Activated CD4-positive, alpha-beta memory T cell treated with anti-CD3 and anti-CD28 coated beads, Interleukin-2, amount 10 ng/mL, durations not matched to agents 7 days and 5 days (primary cell): Measurements from ENCODE around the gene RIMBP2. TPM values are rescaled to one million over a fixed set of nuclear protein-coding genes. Genes with fewer than 3 reads are reported as not detected.
"Not testable (repeated sequence)": the region's sequence is repeated elsewhere in the genome, so short reads cannot be mapped to it uniquely, and the experiment has no call there.

ENCODE experiments used
- CTCF ChIA-PET: fragments of 350-600 bp; sonication (Branson Sonifier 250); formaldehyde crosslinking; loops from one replicate; lab custom pipeline; 2021; ENCODE audit warnings: antibody characterized with exemption, inconsistent platforms; lab: Charles Lee
- POLR2A ChIA-PET: fragments of 350-600 bp; sonication (Branson Sonifier 250); formaldehyde crosslinking; loops from one replicate; lab custom pipeline; 2021; ENCODE audit warnings: antibody characterized with exemption; lab: Charles Lee
- DNase-seq: peaks from one replicate; pipeline ENCODE4 v3.0.0-alpha.2; 2020
- H3K27ac Mint-ChIP-seq: one replicate; pipeline ENCODE4 v1.8.0; 2021; ENCODE audit warnings: mild to moderate bottlenecking, mixed read lengths
- H3K27me3 Mint-ChIP-seq: one replicate; pipeline ENCODE4 v1.8.0; 2021; ENCODE audit warnings: mixed read lengths
- H3K36me3 Mint-ChIP-seq: one replicate; pipeline ENCODE4 v1.8.0; 2021; ENCODE audit warnings: low read depth, mixed read lengths
- H3K4me1 Mint-ChIP-seq: one replicate; pipeline ENCODE4 v1.8.0; 2021; ENCODE audit warnings: mixed read lengths
- H3K4me3 Mint-ChIP-seq: one replicate; pipeline ENCODE4 v1.8.0; 2021; ENCODE audit warnings: mild to moderate bottlenecking, mixed read lengths
- H3K9me3 Mint-ChIP-seq: one replicate; pipeline ENCODE4 v1.8.0; 2021; ENCODE audit warnings: mixed read lengths
- total RNA-seq, 2 experiments: library from RNA; stranded (reverse); gene quantifications; one replicate each; pipeline ENCODE4 v1.2.3, GENCODE V29; 2021

RIMBP2 gene
- total RNA-seq, 2 experiments from 2014 or later: not detected

DNA sequence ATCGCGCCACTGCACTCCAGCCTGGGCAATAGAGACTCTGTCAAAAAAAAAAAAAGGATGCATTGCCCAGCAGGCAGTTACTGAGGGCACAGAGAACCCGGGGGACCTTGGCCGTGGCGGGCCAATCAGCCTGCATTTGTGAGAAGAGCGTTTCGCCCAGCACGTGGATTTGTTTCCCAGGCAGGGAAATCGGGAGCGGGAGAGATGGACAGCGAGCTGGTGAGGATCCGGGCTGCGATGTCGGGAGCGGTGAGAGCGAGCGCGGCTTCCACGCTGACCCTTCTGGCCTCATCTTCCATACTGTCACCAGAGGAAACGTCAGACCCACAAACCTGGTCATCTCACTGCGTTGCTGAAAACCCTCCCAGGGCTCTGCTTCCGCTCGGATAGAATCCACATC, 123.5 kb downstream of the RIMBP2 start:
- Mint-ChIP-seq H3K4me1 (no peaks in the 10 kb centered on the region), H3K36me3 (no peaks in the 10 kb centered on the region), H3K9me3 (peaks cover 21% of the 10 kb centered on the region), H3K27me3 (no peaks in the 10 kb centered on the region), H3K27ac (no peak overlapping the region), H3K4me3 (no peak overlapping the region)
- DNase-seq: no peak
- CTCF ChIA-PET: no interaction called here
- POLR2A ChIA-PET: no interaction called here

DNA sequence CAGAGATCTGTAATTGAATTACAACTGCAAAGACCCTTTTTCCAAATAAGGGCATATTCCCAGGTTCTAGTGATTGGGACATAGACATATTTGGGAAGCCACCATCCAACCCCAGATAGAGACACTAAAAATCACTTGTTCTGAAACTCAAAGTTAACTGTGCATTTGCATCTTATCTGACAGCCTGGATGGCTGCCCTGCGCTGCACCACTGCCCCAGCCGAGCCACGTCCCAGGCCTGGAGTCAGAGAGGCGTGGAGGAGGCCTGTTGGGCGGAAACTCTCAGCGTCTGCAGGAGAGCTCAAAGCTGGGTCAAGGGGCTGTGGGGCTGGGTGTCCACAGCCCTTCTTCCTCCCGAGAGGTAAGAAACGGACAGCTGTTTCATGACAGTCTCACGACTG, 124.4 kb downstream of the RIMBP2 start:
- H3K4me1 Mint-ChIP-seq: no peaks in the 10 kb centered on the region
- CTCF ChIA-PET: no interaction called here
- POLR2A ChIA-PET: no interaction called here
- no peaks in the 10 kb centered on the region for H3K27me3 Mint-ChIP-seq
- no peaks in the 10 kb centered on the region for H3K36me3 Mint-ChIP-seq
- no peak overlapping the region for H3K27ac Mint-ChIP-seq
- H3K9me3 Mint-ChIP-seq: peaks cover 17% of the 10 kb centered on the region
- DNase-seq: no peak
- H3K4me3 Mint-ChIP-seq: no peak overlapping the region

DNA sequence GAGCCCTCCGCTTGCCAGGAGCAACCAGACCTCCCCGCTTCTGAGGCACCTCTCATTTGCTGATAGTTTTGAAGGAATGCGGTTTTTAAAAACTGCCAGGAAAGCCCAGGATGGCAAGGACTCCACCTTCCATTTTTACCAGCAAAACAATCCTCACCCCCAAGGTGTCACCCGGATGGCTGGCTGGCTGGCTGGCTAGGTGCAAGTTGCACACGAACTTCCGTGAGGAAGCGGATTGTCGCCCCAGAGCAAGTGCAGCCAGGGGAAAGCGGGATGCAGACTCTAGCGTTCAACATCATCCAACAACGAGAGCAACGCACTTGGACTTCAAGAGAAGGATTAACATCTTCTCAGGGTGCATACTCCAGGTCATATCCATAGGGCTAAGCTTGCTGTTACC, 125.4 kb downstream of the RIMBP2 start:
- POLR2A ChIA-PET: no interaction called here
- no peaks in the 10 kb centered on the region for H3K36me3 Mint-ChIP-seq

DNA sequence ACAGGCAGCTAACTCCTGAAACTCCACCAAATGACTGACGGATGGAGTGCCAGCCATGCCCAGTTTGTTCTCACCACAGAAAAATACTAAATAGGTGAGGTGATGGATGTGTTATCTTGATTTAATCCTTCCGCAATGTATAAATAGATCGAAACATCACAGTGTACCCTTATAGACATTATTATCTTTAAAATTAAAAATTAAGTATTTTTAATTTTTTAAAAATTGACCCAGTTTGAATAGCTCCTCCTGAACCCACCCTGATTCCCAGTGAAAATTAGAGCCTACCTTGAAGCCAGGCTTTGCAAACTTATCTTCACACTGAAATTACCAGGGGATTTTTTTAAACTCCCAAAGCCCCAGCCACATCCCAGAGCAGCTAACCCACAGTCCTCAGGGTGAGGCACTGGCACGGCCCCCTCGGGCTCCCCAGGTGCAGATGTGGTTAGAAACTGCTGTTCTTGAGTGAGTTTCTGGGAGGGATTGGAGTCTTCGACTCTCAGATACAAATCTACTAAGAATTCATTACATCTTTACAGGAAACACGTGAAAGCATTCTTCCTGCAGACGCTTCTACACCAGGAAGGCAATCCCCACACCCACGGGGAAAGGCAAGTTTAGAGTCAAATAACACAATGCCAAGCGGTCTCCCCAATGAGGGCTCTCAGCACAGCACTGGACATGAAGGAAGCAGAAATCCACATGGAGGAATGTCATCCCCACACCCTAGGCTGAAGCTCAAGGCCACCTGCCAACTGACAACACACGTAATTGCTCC, 126.4 kb downstream of the RIMBP2 start:
- peaks cover 16% of the 10 kb centered on the region for H3K9me3 Mint-ChIP-seq
- ChIA-PET POLR2A (no interaction called here), CTCF (no interaction called here)

More for the DNA sequence above, 125.4 kb downstream of the RIMBP2 start:
- H3K4me3 Mint-ChIP-seq: no peak overlapping the region
- DNase-seq: no peak
- H3K27ac Mint-ChIP-seq: no peak overlapping the region
- no peaks in the 10 kb centered on the region for H3K27me3 Mint-ChIP-seq
- no peaks in the 10 kb centered on the region for H3K4me1 Mint-ChIP-seq
- CTCF ChIA-PET: no interaction called here
- peaks cover 17% of the 10 kb centered on the region for H3K9me3 Mint-ChIP-seq

DNA sequence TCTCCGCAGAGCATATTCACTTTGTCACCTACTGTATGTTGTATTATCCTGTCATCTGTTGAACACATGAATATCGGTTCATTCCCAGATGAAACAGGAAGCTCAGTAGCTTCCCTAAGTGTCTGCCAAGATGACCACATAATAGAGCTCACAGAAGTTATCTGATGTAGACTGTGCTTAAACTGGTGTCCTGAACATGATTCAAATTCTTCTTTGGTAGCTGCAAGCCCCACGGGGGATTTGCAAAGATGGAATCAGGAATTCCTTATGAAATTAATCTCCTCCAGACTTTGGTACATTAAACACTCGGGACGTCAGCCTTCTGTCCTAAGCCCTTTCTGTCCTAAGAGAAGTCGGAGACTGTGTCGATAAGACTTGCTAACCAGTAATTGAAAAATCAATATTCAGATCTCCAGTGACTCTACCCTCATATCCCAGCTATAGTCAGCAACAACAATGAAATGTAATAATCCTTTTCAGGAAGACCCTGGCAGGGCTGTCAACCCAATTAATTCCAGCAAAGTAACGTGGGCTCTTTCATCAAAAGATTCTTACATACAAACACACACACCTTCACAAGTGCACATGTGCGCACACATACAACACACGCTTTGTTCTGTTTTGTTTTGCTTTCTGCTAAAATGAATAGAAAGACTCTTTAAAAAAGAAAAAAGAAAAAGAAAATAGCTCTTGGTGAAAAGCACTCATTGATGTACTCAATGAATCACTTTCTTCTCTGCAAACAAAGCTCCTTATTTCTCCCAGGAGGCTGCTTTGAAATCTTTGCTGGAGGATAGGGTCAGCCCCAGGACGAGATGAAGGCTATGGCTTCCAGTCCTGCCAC, 127.2 kb downstream of the RIMBP2 start:
- H3K27me3 Mint-ChIP-seq: no peaks in the 10 kb centered on the region
- peaks cover 12% of the 10 kb centered on the region for H3K9me3 Mint-ChIP-seq
- no peaks in the 10 kb centered on the region for H3K36me3 Mint-ChIP-seq
- no peaks in the 10 kb centered on the region for H3K4me1 Mint-ChIP-seq
- H3K4me3 Mint-ChIP-seq: no peak overlapping the region
- no peak for DNase-seq
- ChIA-PET POLR2A (no interaction called here), CTCF (no interaction called here)
- H3K27ac Mint-ChIP-seq: no peak overlapping the region

More for the DNA sequence above, 126.4 kb downstream of the RIMBP2 start:
- Mint-ChIP-seq H3K27me3 (no peaks in the 10 kb centered on the region), H3K4me3 (no peak overlapping the region), H3K36me3 (no peaks in the 10 kb centered on the region), H3K4me1 (no peaks in the 10 kb centered on the region), H3K27ac (no peak overlapping the region)
- DNase-seq: no peak

DNA sequence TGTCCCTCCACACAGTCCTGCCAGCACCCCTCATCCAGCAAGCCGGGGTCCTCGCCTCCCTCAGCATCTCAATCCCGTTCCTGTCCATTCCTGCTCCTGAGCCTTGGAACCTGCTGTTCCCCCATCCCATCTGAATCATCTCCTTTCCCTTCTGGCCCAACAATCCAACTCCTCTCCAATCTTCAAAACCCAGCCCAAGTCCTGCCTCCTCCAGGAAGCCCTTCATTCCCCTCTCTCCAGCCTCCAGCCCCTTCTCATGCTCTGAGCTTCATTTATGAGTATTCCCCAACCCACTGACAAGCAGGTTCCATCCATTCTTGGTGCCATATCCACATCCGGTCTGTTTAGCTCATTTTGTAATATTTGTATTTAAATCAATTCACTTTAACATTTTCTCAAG, 128.1 kb downstream of the RIMBP2 start:
- H3K36me3 Mint-ChIP-seq: no peaks in the 10 kb centered on the region
- H3K4me3 Mint-ChIP-seq: no peak overlapping the region
- H3K27ac Mint-ChIP-seq: no peak overlapping the region
- H3K9me3 Mint-ChIP-seq: peaks cover 9% of the 10 kb centered on the region
- no peaks in the 10 kb centered on the region for H3K4me1 Mint-ChIP-seq
- ChIA-PET POLR2A (no interaction called here), CTCF (no interaction called here)
- H3K27me3 Mint-ChIP-seq: no peaks in the 10 kb centered on the region
- no peak for DNase-seq

DNA sequence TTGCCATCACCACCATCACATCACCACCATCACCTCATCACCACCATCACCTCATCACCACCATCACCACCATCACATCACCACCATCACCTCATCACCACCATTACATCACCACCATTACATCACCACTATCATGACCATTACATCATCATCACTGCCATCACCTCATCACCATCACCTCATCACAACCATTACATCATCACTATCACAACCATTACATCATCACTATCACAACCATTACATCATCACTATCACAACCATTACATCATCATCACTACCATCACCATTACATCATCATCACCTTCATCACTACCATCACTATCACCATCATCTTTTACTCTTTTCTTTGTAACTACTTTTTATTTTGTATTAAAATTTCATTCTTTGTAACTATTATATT, 131.6 kb downstream of the RIMBP2 start:
- H3K36me3 Mint-ChIP-seq, POLR2A ChIA-PET, DNase-seq, H3K4me1 Mint-ChIP-seq, H3K27ac Mint-ChIP-seq, H3K27me3 Mint-ChIP-seq, H3K4me3 Mint-ChIP-seq, CTCF ChIA-PET: not testable (repeated sequence)
- peaks cover 15% of the 10 kb centered on the region for H3K9me3 Mint-ChIP-seq

DNA sequence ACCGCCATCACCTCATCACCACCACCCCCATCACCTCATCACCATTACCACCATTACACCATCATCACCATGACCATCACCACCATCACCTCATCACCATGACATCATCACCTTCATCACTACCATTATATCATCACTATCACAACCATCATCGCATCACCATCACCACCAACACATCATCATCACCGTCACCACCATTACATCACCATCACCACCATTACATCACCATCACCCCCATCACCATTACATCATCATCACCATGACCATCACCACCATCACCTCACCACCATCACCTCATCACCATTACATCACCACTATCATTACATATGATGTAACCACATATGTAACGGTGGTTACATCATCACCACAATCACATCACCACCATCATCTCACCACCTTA, 132.3 kb downstream of the RIMBP2 start:
- Mint-ChIP-seq H3K4me1 (no peaks in the 10 kb centered on the region), H3K27ac (no peak overlapping the region), H3K9me3 (peaks cover 13% of the 10 kb centered on the region), H3K27me3 (no peaks in the 10 kb centered on the region), H3K36me3 (no peaks in the 10 kb centered on the region), H3K4me3 (no peak overlapping the region)
- DNase-seq: no peak
- ChIA-PET POLR2A (no interaction called here), CTCF (no interaction called here)

DNA sequence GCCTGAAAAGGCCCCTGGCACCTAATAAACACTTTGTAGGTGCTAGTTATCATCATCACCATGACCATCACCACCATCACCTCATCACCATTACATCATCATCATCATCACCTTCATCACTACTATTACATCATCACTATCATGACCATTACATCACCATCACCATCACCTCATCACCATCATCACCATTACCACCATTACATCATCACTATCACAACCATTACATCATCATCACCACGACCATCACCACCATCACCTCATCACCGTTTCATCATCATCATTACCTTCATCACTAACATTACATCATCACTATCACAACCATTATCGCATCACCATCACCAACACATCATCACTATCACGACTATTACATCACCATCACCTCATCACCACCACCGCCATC, 132.8 kb downstream of the RIMBP2 start:
- H3K9me3 Mint-ChIP-seq: peaks cover 11% of the 10 kb centered on the region
- ChIA-PET CTCF (no interaction called here), POLR2A (no interaction called here)
- DNase-seq: no peak
- no peak overlapping the region for H3K27ac Mint-ChIP-seq
- no peaks in the 10 kb centered on the region for H3K4me1 Mint-ChIP-seq
- no peaks in the 10 kb centered on the region for H3K27me3 Mint-ChIP-seq
- no peaks in the 10 kb centered on the region for H3K36me3 Mint-ChIP-seq
- H3K4me3 Mint-ChIP-seq: no peak overlapping the region

DNA sequence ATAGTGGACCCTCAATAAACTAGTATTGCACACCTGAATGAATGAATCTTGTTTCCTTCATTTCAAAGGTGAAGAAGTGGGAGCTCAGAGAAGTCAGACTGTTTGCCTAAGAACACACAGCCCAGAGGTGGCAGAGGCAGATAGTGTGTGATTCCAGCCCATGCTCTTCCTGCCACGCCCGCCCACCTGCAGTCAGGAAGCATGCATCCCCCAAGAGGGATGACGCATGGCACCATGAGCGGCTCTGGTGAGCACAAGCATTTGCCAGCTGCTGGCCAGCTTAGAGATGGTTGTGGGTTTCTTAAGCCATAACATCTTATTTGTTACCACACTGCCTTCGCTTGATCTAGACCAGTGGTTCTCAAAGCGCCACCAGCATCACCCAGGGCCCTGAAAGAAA, 133.8 kb downstream of the RIMBP2 start:
- no peaks in the 10 kb centered on the region for H3K27me3 Mint-ChIP-seq
- no peaks in the 10 kb centered on the region for H3K4me1 Mint-ChIP-seq
- H3K27ac Mint-ChIP-seq: no peak overlapping the region
- no peaks in the 10 kb centered on the region for H3K36me3 Mint-ChIP-seq
- ChIA-PET CTCF (no interaction called here), POLR2A (no interaction called here)
- no peak overlapping the region for H3K4me3 Mint-ChIP-seq
- no peak for DNase-seq
- H3K9me3 Mint-ChIP-seq: peaks cover 11% of the 10 kb centered on the region

DNA sequence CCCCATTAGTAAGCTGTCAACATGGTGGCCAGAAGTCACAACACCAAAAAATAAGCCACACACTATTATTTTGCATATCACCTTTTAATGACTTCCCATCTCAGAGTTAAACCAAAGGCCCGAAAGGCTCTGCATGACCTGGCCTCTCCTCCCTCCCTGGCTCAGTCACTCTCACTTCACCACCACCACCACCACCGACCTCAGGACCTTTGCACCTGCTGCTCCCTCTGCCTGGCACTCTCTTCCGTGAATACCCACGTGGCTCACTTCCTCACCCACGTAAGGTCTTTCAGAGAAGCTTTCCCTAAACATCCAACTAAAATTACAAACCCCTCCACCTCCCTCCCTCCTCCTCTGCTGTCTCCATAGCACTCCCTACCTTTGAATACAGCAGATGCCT, 134.3 kb downstream of the RIMBP2 start:
- peaks cover 11% of the 10 kb centered on the region for H3K9me3 Mint-ChIP-seq
- H3K4me3 Mint-ChIP-seq: no peak overlapping the region
- no peaks in the 10 kb centered on the region for H3K36me3 Mint-ChIP-seq
- ChIA-PET CTCF (no interaction called here), POLR2A (interaction anchor here (1.0 kb wide), 1 partner anchor 11 kb away, joined by 3 read pairs; no protein-coding TSS in a partner anchor)
- DNase-seq: no peak
- H3K4me1 Mint-ChIP-seq: no peaks in the 10 kb centered on the region
- H3K27ac Mint-ChIP-seq: no peak overlapping the region
- no peaks in the 10 kb centered on the region for H3K27me3 Mint-ChIP-seq

DNA sequence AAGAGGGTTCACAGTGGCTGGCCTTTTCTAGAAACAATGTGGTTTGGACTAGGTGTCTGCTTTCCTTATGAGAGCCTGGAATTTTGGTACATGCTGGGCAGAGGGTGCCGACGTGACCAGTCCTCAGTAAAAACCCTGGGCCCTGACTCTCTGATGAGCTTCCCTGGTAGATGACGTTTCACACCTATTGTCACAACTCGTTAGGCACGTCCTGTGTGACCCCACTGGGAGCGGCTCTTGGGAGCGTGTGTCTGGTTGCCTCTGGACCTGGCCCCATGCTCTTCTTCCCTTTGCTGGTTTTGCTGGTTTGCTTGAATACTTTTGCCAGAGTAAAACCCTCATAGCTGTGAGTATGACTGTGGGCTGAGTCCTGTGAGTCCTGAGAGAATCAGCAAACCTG, 136.9 kb downstream of the RIMBP2 start:
- peaks cover 6% of the 10 kb centered on the region for H3K9me3 Mint-ChIP-seq
- DNase-seq: no peak
- H3K27me3 Mint-ChIP-seq: no peaks in the 10 kb centered on the region
- H3K36me3 Mint-ChIP-seq: no peaks in the 10 kb centered on the region
- no peak overlapping the region for H3K4me3 Mint-ChIP-seq
- no peak overlapping the region for H3K27ac Mint-ChIP-seq
- CTCF ChIA-PET: no interaction called here
- POLR2A ChIA-PET: no interaction called here
- no peaks in the 10 kb centered on the region for H3K4me1 Mint-ChIP-seq

DNA sequence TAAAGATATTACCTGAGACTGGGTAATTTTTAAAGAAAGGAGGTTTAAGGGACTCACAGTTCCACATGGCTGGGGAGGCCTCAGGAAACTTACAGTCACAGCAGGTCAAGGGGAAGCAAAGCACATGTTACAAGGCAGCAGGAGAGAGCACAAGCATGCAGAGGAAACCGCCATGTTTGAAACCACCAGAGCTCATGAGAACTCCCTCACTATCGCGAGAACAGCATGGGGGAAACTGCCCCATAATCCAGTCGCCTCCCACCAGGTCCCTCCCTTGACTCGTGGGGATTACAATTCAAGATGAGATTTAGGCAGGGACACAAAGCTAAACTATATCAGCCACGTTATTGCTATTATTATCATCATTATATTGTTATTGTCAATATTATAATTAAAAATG, 138.7 kb downstream of the RIMBP2 start:
- POLR2A ChIA-PET: no interaction called here
- no peaks in the 10 kb centered on the region for H3K27me3 Mint-ChIP-seq
- no peak overlapping the region for H3K27ac Mint-ChIP-seq
- DNase-seq: no peak
- no peak overlapping the region for H3K4me3 Mint-ChIP-seq
- H3K36me3 Mint-ChIP-seq: no peaks in the 10 kb centered on the region
- no peaks in the 10 kb centered on the region for H3K4me1 Mint-ChIP-seq
- CTCF ChIA-PET: no interaction called here
- H3K9me3 Mint-ChIP-seq: peaks cover 4% of the 10 kb centered on the region
